ENCODE data around the gene RTN4RL2. TPM values are rescaled to one million over a fixed set of nuclear protein-coding genes. Genes with fewer than 3 reads are reported as not detected.

RTN4RL2 gene
- total RNA-seq, 1 experiment from 2014 or later = 0.90 TPM

- Histone ChIP-seq H3K36me3 (ENCODE audit: control insufficient read depth, insufficient read depth, low read length) (no peaks in the 10 kb centered on the region), H3K27me3 (ENCODE audit: control insufficient read depth, insufficient read depth, low read length) (no peaks in the 10 kb centered on the region), H3K9me3 (ENCODE audit: control insufficient read depth, insufficient read depth, low read depth, low read length) (no peaks in the 10 kb centered on the region), H3K4me3 (ENCODE audit: low read depth in 2 of 2, low read length in 2 of 2) (no peak overlapping the region), H3K4me1 (ENCODE audit: control insufficient read depth, insufficient read depth, low read length) (no peaks in the 10 kb centered on the region), H3K27ac (ENCODE audit: low read length) (no peak overlapping the region)
- TF ChIP-seq CTCF (IDR thresholded peaks at IDR 0.05) = no peak
- TF ChIP-seq POLR2AphosphoS5 (IDR thresholded peaks at IDR 0.05; ENCODE audit: low read depth, low read length) = no peak
- TF ChIP-seq SIN3A (IDR thresholded peaks at IDR 0.05; ENCODE audit: borderline replicate concordance, insufficient read depth, low read depth, low read length) = no peak
- TF ChIP-seq TCF7L2 (IDR thresholded peaks at IDR 0.05; ENCODE audit: low read depth, low read length) = no peak
- TF ChIP-seq, protein P1, sequence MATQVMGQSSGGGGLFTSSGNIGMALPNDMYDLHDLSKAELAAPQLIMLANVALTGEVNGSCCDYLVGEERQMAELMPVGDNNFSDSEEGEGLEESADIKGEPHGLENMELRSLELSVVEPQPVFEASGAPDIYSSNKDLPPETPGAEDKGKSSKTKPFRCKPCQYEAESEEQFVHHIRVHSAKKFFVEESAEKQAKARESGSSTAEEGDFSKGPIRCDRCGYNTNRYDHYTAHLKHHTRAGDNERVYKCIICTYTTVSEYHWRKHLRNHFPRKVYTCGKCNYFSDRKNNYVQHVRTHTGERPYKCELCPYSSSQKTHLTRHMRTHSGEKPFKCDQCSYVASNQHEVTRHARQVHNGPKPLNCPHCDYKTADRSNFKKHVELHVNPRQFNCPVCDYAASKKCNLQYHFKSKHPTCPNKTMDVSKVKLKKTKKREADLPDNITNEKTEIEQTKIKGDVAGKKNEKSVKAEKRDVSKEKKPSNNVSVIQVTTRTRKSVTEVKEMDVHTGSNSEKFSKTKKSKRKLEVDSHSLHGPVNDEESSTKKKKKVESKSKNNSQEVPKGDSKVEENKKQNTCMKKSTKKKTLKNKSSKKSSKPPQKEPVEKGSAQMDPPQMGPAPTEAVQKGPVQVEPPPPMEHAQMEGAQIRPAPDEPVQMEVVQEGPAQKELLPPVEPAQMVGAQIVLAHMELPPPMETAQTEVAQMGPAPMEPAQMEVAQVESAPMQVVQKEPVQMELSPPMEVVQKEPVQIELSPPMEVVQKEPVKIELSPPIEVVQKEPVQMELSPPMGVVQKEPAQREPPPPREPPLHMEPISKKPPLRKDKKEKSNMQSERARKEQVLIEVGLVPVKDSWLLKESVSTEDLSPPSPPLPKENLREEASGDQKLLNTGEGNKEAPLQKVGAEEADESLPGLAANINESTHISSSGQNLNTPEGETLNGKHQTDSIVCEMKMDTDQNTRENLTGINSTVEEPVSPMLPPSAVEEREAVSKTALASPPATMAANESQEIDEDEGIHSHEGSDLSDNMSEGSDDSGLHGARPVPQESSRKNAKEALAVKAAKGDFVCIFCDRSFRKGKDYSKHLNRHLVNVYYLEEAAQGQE (IDR thresholded peaks at IDR 0.05; ENCODE audit: insufficient read depth in 1 of 2, low read depth in 2 of 2, low read length in 1 of 2) = no peak
- no TSS peak for BruUV-seq (replicated peaks)
- in situ Hi-C loops (cut with HindIII; ENCODE audit: low pct_unique_long_range_greater_than_20kb, low sequenced_read_pairs) = no loop called here
- CTCF ChIA-PET = no interaction called here
- intact Hi-C loops (cut with micrococcal nuclease; ENCODE audit: unreplicated experiment) = no loop called here
- POLR2A ChIA-PET = no interaction called here
- ATAC-seq (no peak), DNase-seq (ENCODE audit: low read depth, low spot score) (no peak)
Measured at GRCh38 chr11:57439786-57440185, 20.5 kb upstream of the RTN4RL2 start.

GRCh38 chr11:57440744-57441414, 19.4 kb upstream of the RTN4RL2 start:
- no peak overlapping the region for H3K27ac ChIP-seq (ENCODE audit: low read length)
- in situ Hi-C loops (cut with HindIII; ENCODE audit: low pct_unique_long_range_greater_than_20kb, low sequenced_read_pairs) (no loop called here), intact Hi-C loops (cut with micrococcal nuclease; ENCODE audit: unreplicated experiment) (no loop called here)
- no peak overlapping the region for H3K4me3 ChIP-seq (ENCODE audit: low read depth in 2 of 2, low read length in 2 of 2)
- H3K4me1 ChIP-seq (ENCODE audit: control insufficient read depth, insufficient read depth, low read length) = no peaks in the 10 kb centered on the region
- TF ChIP-seq SIN3A (IDR thresholded peaks at IDR 0.05; ENCODE audit: borderline replicate concordance, insufficient read depth, low read depth, low read length) = no peak
- no peak for TF ChIP-seq CTCF (IDR thresholded peaks at IDR 0.05)
- no peak for TF ChIP-seq POLR2AphosphoS5 (IDR thresholded peaks at IDR 0.05; ENCODE audit: low read depth, low read length)
- no peak for TF ChIP-seq TCF7L2 (IDR thresholded peaks at IDR 0.05; ENCODE audit: low read depth, low read length)
- TF ChIP-seq, protein P1 (IDR thresholded peaks at IDR 0.05; ENCODE audit: insufficient read depth in 1 of 2, low read depth in 2 of 2, low read length in 1 of 2) = no peak
- no peaks in the 10 kb centered on the region for H3K27me3 ChIP-seq (ENCODE audit: control insufficient read depth, insufficient read depth, low read length)
- H3K36me3 ChIP-seq (ENCODE audit: control insufficient read depth, insufficient read depth, low read length) = no peaks in the 10 kb centered on the region
- BruUV-seq (replicated peaks) = no TSS peak
- POLR2A ChIA-PET = no interaction called here
- CTCF ChIA-PET = interaction anchor here (0.7 kb wide), 1 partner anchor 46 kb away, joined by 3 read pairs; no protein-coding TSS in a partner anchor
- ATAC-seq (no peak), DNase-seq (ENCODE audit: low read depth, low spot score) (no peak)
- no peaks in the 10 kb centered on the region for H3K9me3 ChIP-seq (ENCODE audit: control insufficient read depth, insufficient read depth, low read depth, low read length)
